ENCODE data around the gene PHYH.

The PHYH gene

GRCh38 chr10:13231190-13231589, 68.7 kb downstream of the PHYH start:
- Histone ChIP-seq H2BK120ac (ENCODE audit: low read depth, low read length) (no peak overlapping the region), H3K4ac (ENCODE audit: low read depth, low read length) (no peak overlapping the region), H3K27ac (ENCODE audit: low read depth, low read length) (no peak overlapping the region), H3K9ac (ENCODE audit: low read length) (no peak overlapping the region), H3K4me3 (ENCODE audit: low read length) (no peak overlapping the region), H3K79me1 (ENCODE audit: low read length) (no peaks in the 10 kb centered on the region), H3K23ac (ENCODE audit: low read length) (no peak overlapping the region), H3K36me3 (ENCODE audit: control insufficient read depth, insufficient read depth, low read length) (no peaks in the 10 kb centered on the region), H2AK5ac (ENCODE audit: low read length) (no peak overlapping the region), H2BK5ac (ENCODE audit: low read length) (no peak overlapping the region), H4K5ac (ENCODE audit: low read length) (no peak overlapping the region), H2BK15ac (replicated peaks; ENCODE audit: low read depth) (no peak overlapping the region), H4K8ac (ENCODE audit: low read depth, low read length) (no peak overlapping the region), H3K18ac (ENCODE audit: low read length) (no peak overlapping the region), H3K56ac (ENCODE audit: low read length) (no peak overlapping the region), H3K27me3 (ENCODE audit: insufficient read depth, low read length, poor library complexity) (no peaks in the 10 kb centered on the region), H3K4me2 (ENCODE audit: low read length) (no peak overlapping the region), H3K4me1 (ENCODE audit: control insufficient read depth, low read depth, low read length) (no peaks in the 10 kb centered on the region), H3K79me2 (ENCODE audit: control insufficient read depth, insufficient read depth, low read length) (no peaks in the 10 kb centered on the region)
- no peak for DNase-seq
- WGBS (ENCODE audit: extremely low coverage, insufficient coverage, low lambda C conversion rate), result no CpG with 5 or more reads among the region's 9 CpGs

Data from mesendoderm (in vitro differentiated cells).